ENCODE data around the gene NTM. TPM values are rescaled to one million over a fixed set of nuclear protein-coding genes. Genes with fewer than 3 reads are reported as not detected.
"Not testable (repeated sequence)": the region's sequence is repeated elsewhere in the genome, so short reads cannot be mapped to it uniquely, and the experiment has no call there.

Gene NTM
- total RNA-seq, 1 donor from 2014 or later = 0.51 TPM

- no peak for DNase-seq
These were observed 94.0 kb downstream of the NTM start for GRCh38 chr11:131464461-131464860.

- DNase-seq = no peak
These were observed 94.6 kb downstream of the NTM start for GRCh38 chr11:131465039-131465438.

- no peak for DNase-seq
These were observed 95.3 kb downstream of the NTM start for GRCh38 chr11:131465746-131466145.

- DNase-seq = no peak
These were observed 97.4 kb downstream of the NTM start for GRCh38 chr11:131467645-131468394.

- DNase-seq = no peak
These were observed 98.2 kb downstream of the NTM start for GRCh38 chr11:131468565-131468964.

- no peak for DNase-seq
These were observed 100.0 kb downstream of the NTM start for GRCh38 chr11:131470216-131470925.

GRCh38 chr11:131471976-131472375 lies 101.6 kb downstream of the NTM start:
- DNase-seq = no peak

- DNase-seq = no peak
These were observed 104.5 kb downstream of the NTM start for GRCh38 chr11:131474947-131475346.

GRCh38 chr11:131476266-131476665 lies 105.9 kb downstream of the NTM start:
- DNase-seq = no peak

GRCh38 chr11:131478341-131478740 lies 107.9 kb downstream of the NTM start:
- DNase-seq = no peak

GRCh38 chr11:131481303-131481702 lies 110.9 kb downstream of the NTM start:
- no peak for DNase-seq

GRCh38 chr11:131481971-131482370 lies 111.6 kb downstream of the NTM start:
- no peak for DNase-seq

- DNase-seq = no peak
These were observed 113.0 kb downstream of the NTM start for GRCh38 chr11:131483453-131483852.

GRCh38 chr11:131483877-131484276 lies 113.5 kb downstream of the NTM start:
- no peak for DNase-seq

- DNase-seq = no peak
These were observed 115.7 kb downstream of the NTM start for GRCh38 chr11:131486100-131486499.

- DNase-seq = no peak
These were observed 116.7 kb downstream of the NTM start for GRCh38 chr11:131486937-131487635.

- no peak for DNase-seq
These were observed 117.8 kb downstream of the NTM start for GRCh38 chr11:131488238-131488637.

GRCh38 chr11:131491503-131491902 lies 121.1 kb downstream of the NTM start:
- DNase-seq = no peak

- no peak for DNase-seq
These were observed 125.0 kb downstream of the NTM start for GRCh38 chr11:131495423-131495822.

GRCh38 chr11:131497686-131498085 lies 127.3 kb downstream of the NTM start:
- DNase-seq = not testable (repeated sequence)

- DNase-seq = no peak
These were observed 128.3 kb downstream of the NTM start for GRCh38 chr11:131498631-131499160.

- no peak for DNase-seq
These were observed 128.8 kb downstream of the NTM start for GRCh38 chr11:131499199-131499598.

GRCh38 chr11:131503017-131503416 lies 132.6 kb downstream of the NTM start:
- no peak for DNase-seq

All from dermis blood vessel endothelial cell (primary cell).